DMS79 (cell line): ENCODE data around the gene AXIN1.
A peak's percentile ranks its signal among the peaks of the same experiment; 100 is the strongest.
"Not testable (repeated sequence)": the region's sequence is repeated elsewhere in the genome, so short reads cannot be mapped to it uniquely, and the experiment has no call there.

Experiments used
- DNase-seq: peaks from one replicate; lab custom pipeline; 2025; lab: John Stamatoyannopoulos, UW

Gene AXIN1

GRCh38 chr16:283033-283805 lies 69.3 kb downstream of the AXIN1 start, which contains the start of gene PDIA2:
PDIA2 (plus strand) TSS chr16:283164; CDS start chr16:283170, 6 bp downstream.
- no peak for DNase-seq

GRCh38 chr16:282491-282890 lies 70.0 kb downstream of the AXIN1 start:
- DNase-seq: no peak

DNA sequence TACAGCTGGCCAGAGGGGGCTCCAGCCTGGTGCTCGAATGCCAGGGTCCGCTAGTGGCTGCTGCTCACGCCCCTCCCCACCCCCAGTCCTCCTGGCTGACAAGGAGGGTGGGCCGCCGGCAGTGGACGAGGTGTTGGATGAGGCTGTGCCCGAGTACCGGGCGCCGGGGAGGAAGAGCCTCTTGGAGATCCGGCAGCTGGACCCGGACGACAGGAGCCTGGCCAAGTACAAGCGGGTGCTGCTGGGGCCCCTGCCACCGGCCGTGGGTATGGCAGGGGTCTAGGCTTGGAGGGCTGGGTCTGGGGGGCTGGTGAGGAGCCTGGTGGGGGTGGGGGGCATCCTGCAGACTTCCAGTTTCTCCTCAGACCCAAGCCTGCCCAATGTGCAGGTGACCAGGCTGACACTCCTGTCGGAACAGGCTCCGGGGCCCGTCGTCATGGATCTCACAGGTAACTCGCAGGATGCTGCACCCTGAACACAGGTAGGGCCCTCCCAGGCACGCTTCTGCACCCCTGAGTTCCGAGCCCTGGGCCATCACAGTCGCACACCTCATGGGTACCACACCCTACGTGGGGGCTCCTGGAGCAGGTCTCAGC lies 70.8 kb downstream of the AXIN1 start:
- no peak for DNase-seq

DNA sequence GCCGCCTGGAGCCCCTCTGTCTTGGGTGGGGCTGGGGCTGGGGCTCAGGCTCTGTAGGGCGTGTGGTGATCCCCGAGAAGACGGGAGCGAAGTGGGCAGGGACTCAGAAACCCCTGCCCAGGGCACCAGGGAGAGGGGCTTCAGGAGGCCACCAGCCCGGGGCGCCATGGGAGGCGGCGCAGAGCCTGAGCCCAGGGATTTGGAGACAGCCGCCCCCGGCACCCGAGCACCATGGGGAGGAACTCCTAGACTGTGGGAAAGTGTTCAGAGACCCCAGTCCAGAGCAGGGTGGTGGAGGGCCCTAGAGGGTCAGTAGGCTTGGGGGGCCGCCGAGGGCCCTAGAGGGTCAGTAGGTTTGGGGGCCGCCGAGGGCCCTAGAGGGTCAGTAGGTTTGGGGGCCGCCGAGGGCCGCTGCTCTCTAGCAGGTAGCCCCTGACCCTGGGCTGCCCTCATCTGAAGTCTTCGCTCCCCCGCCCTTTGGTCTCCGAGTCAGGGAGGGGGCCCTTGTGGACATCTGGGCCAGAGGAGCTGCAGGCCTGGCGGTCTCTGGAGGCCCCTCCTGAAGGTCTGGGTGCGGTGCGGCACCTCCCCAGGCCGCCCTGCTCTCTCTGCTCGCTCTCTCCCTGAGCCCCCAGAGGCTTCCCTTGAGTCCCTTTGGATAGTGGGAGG lies 71.4 kb downstream of the AXIN1 start:
- DNase-seq: no peak

DNA sequence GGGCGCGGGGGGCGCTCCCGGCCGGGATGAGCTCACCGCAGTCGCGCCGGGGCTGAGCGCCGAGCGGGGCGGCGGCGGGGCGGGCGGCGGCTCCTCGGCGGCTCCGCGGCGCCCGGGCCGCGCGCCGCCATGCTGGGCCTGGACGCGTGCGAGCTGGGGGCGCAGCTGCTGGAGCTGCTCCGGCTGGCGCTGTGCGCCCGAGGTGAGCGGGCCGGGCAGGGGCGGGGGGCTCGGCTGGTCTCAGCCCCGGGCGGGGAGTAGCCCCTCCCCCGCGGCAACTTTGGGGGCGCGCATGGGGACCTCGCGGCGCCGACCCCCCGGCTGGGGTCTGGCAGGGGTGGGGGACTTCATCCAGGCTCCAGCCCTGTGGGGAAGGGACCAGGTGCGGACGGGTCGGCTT lies 72.0 kb downstream of the AXIN1 start, which contains the start of gene ARHGDIG:
Gene ARHGDIG (plus strand): TSS at position 40 of the 400 bp plus-strand sequence. CDS start 90 bp downstream, at position 130.
- no peak for DNase-seq

DNA sequence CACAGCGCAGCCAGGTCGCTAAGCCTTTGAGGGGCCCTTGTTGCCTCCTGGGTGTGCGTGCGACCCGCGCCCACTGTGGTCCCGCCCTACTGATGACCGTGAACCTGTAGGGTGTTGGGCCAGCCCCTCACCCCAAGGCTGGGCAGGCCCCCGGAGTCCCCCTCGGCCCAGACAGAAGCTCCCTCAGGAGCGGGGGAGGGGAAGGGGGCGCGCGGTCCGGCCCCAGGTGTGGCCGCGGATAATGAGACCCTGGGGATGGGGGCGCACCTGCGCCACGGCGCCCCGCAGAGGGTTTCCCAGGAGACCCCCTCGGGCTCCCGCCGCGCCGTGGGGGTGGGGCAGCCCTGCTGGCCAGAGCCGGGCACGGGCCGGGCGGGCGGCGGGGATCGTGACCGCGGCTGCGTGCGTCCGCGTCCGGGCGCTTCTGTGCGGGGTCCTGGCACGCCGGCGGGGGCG lies 72.5 kb downstream of the AXIN1 start:
- DNase-seq: no peak

DNA sequence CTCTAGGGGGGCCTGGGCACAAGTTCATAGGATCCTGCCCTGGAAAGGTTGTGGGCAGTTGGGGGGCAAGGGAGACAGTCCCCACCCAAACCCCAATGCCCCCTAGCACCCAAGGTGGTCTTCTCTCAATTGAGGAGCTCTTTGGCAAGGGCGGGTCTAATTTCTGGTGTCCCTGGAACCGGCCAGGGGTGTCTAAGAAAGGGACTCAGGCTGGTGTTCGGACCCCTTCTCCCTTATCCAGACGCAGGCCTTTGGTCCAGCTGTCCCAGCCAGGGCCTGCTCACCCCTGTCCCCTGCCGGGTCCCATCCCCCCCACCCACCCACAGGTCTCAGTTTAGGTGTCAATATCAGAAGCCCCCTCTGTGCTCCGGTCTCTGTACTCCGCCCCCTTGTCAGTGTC lies 73.0 kb downstream of the AXIN1 start:
- no peak for DNase-seq

- peak; percentile 64 for DNase-seq
These were observed 73.6 kb downstream of the AXIN1 start for GRCh38 chr16:278863-279366.

DNA sequence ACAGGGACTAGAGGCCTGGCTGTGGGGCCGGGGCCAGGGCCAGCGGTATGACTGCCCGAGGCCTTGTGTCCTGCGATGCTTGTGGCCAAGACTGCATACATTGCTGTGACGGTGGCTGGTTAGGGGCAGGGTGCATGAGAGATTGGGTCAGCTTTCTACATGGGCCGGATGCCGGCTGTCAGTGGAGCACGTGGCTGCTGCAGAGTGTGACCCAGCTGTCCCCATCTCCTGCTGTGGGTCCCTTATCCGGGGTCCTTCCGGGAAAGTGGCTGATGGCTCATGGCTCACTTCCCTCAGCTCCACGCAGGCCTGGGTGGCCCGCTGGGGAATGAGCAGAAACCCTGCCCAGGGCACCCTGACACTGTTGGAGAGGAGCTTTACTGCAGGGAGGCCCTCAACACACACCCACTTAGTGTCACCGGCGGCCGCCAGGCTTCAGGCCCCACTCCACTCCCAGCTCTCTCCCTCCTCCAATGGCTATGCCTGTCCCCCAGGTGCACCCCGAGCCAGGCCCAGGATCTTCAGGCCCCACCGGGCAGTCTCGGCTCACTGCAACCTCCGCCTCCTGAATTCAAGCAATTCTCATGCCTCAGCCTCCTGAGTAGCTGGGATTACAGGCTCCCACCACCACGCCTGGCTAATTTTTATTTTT lies 76.0 kb downstream of the AXIN1 start:
- no peak for DNase-seq

GRCh38 chr16:275786-276232 lies 76.7 kb downstream of the AXIN1 start, which contains the start of gene RGS11:
RGS11 (minus strand) TSS chr16:275944; CDS start chr16:275911, 33 bp downstream.
- DNase-seq: no peak

DNA sequence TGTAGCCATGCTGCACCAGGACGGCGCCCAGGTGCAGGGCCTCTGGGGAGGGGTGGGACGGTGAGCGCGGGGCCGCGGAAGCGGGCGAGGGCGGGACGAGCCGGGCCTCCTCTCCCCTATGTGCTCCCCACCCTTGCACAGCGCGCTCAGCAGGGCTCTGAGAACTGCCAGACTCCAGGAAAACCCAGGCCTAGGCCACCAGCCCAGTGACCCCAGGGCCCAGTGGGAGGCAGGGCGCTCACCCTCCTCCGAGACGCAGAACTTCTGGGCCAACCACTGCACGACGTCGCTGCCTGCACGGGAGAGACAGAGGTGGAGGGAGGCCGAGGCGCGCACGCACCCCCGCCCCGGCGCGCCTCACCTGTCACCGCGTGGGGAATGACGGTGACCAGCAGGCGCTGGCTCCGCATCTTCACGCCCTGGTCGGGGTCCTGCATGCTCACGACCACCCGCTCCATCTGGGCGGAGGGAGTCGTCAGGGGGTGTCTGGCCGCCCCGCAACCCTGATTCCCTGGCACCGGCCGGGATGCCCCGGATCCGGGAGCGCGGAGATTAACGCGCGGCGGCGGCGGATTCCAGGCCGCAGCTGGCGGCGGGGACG lies 77.4 kb downstream of the AXIN1 start:
- DNase-seq: no peak

- DNase-seq: no peak
These were observed 78.7 kb downstream of the AXIN1 start for GRCh38 chr16:273547-274421.

GRCh38 chr16:272633-273546 lies 79.6 kb downstream of the AXIN1 start:
- DNase-seq: no peak

- no peak for DNase-seq
These were observed 81.9 kb downstream of the AXIN1 start for GRCh38 chr16:270381-271255.

DNA sequence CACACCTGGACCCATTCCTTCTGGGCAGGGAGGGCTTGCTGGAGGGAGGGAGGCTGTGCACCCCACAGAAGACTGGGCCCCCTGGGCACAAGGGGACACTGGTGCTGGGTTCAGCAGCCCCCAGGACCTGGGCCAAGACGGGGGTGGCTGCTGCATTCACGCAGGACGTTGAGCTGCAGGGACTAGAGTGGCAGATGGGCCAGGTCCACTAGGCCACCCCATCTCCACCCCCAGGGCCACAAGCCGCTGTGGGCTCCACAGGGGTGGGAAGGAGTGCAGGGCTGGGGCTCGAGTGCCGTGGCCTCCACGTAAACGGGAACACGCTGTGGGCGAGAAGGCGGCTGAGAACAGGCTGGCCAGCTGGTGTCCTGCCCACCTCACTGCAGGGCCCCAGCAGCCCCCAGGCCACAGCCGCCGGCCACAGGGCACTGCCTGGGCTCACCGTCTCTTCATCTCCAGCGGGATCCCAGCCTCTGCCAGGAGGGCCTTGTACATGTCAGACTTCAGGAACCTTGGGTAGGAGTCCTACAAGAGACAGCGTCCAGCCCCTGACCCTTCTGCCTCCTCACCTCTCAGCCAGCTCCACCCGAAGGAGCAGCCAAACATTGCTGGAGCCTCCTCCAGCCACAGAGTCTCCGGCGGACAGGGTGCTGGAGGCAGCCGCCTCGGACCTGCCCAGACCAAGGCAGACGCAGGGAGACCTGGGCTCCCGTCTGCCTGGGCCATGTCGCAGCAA lies 83.3 kb downstream of the AXIN1 start:
- DNase-seq: no peak

- DNase-seq: peak; percentile 18
These were observed 84.1 kb downstream of the AXIN1 start for GRCh38 chr16:268141-269053.

GRCh38 chr16:267562-267961 lies 85.0 kb downstream of the AXIN1 start:
- not testable (repeated sequence) for DNase-seq
